ENCODE data around the gene VIM.

Gene VIM

GRCh38 chr10:17188644-17189172 is 39.3 kb upstream of the VIM start:
- DNase-seq (ENCODE audit: low read depth) = no peak
- TF ChIP-seq CTCF (conservative IDR thresholded peaks at IDR 0.05; ENCODE audit: control insufficient read depth, insufficient read depth, low read depth, low read length) = no peak
- no peak overlapping the region for H3K4me3 ChIP-seq (ENCODE audit: control insufficient read depth, low read depth, low read length)

- no peak for TF ChIP-seq CTCF (conservative IDR thresholded peaks at IDR 0.05; ENCODE audit: control insufficient read depth, insufficient read depth, low read depth, low read length)
- no peak for DNase-seq (ENCODE audit: low read depth)
- H3K4me3 ChIP-seq (ENCODE audit: control insufficient read depth, low read depth, low read length) = no peak overlapping the region
Observed at GRCh38 chr10:17190602-17191001, 37.4 kb upstream of the VIM start.

- no peak overlapping the region for H3K4me3 ChIP-seq (ENCODE audit: control insufficient read depth, low read depth, low read length)
- no peak for TF ChIP-seq CTCF (conservative IDR thresholded peaks at IDR 0.05; ENCODE audit: control insufficient read depth, insufficient read depth, low read depth, low read length)
- DNase-seq (ENCODE audit: low read depth) = no peak
Observed at GRCh38 chr10:17195083-17195482, 33.0 kb upstream of the VIM start.

- no peak for TF ChIP-seq CTCF (conservative IDR thresholded peaks at IDR 0.05; ENCODE audit: control insufficient read depth, insufficient read depth, low read depth, low read length)
- no peak overlapping the region for H3K4me3 ChIP-seq (ENCODE audit: control insufficient read depth, low read depth, low read length)
- no peak for DNase-seq (ENCODE audit: low read depth)
Observed at GRCh38 chr10:17196045-17196444, 32.0 kb upstream of the VIM start.

- TF ChIP-seq CTCF (conservative IDR thresholded peaks at IDR 0.05; ENCODE audit: control insufficient read depth, insufficient read depth, low read depth, low read length) = no peak
- no peak overlapping the region for H3K4me3 ChIP-seq (ENCODE audit: control insufficient read depth, low read depth, low read length)
- DNase-seq (ENCODE audit: low read depth) = no peak
Observed at GRCh38 chr10:17196573-17196972, 31.5 kb upstream of the VIM start.

GRCh38 chr10:17199351-17199804 is 28.7 kb upstream of the VIM start:
- TF ChIP-seq CTCF (conservative IDR thresholded peaks at IDR 0.05; ENCODE audit: control insufficient read depth, insufficient read depth, low read depth, low read length) = no peak
- H3K4me3 ChIP-seq (ENCODE audit: control insufficient read depth, low read depth, low read length) = peak overlapping the region; percentile 62
- peak; percentile 72 for DNase-seq (ENCODE audit: low read depth)

Measured in fibroblast of mammary gland (primary cell).